ENCODE measurements around the gene SMURF1. TPM values are rescaled to one million over a fixed set of nuclear protein-coding genes. Genes with fewer than 3 reads are reported as not detected.
A peak's percentile ranks its signal among the peaks of the same experiment; 100 is the strongest.

Gene SMURF1
- total and polyA plus RNA-seq, 2 donors (not counting 1 experiment from before 2014, with no cell fraction given): 17.2 to 18.7 TPM

DNA sequence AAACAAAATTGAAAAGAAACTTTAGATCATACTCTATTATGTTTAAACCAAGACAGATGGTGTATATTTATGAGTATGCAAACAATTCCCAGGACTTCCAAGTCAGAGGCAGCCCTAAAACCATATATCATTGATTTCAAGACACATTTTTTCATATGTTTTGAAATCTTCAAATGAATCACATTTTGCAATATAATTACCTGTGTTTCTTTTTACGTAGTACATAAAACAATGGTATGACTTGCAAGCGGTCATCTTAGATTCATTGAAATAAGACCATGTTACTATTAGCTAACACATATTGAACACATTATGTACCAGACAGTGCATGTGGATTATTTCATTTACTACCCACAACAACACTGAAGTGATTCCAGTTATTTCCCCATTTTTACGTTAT lies 14.9 kb downstream of the SMURF1 start:
- no peaks in the 10 kb centered on the region for H3K27me3 ChIP-seq (ENCODE audit: control insufficient read depth, insufficient read depth, low read length)
- H2AFZ ChIP-seq (ENCODE audit: low read length): no peak overlapping the region
- DNase-seq (ENCODE audit: low read depth in 2 of 2): no peak
- no peak overlapping the region for H3K27ac ChIP-seq (ENCODE audit: insufficient read depth, low read length)
- H3K79me2 ChIP-seq (ENCODE audit: control insufficient read depth, insufficient read depth, low read length): peaks cover 96% of the 10 kb centered on the region
- TF ChIP-seq, protein P1, sequence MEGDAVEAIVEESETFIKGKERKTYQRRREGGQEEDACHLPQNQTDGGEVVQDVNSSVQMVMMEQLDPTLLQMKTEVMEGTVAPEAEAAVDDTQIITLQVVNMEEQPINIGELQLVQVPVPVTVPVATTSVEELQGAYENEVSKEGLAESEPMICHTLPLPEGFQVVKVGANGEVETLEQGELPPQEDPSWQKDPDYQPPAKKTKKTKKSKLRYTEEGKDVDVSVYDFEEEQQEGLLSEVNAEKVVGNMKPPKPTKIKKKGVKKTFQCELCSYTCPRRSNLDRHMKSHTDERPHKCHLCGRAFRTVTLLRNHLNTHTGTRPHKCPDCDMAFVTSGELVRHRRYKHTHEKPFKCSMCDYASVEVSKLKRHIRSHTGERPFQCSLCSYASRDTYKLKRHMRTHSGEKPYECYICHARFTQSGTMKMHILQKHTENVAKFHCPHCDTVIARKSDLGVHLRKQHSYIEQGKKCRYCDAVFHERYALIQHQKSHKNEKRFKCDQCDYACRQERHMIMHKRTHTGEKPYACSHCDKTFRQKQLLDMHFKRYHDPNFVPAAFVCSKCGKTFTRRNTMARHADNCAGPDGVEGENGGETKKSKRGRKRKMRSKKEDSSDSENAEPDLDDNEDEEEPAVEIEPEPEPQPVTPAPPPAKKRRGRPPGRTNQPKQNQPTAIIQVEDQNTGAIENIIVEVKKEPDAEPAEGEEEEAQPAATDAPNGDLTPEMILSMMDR (conservative IDR thresholded peaks at IDR 0.05 in 1 of 2, IDR thresholded peaks at IDR 0.05 in 1 of 2; ENCODE audit: low read depth in 1 of 2, low read length in 2 of 2): no peak
- no peak for TF ChIP-seq EZH2 (IDR thresholded peaks at IDR 0.05; ENCODE audit: low read length, missing control alignments)
- no peaks in the 10 kb centered on the region for H4K20me1 ChIP-seq (ENCODE audit: control insufficient read depth, extremely low read depth, insufficient read depth, low read length)
- H3K9me3 ChIP-seq (ENCODE audit: control insufficient read depth, insufficient read depth, low read depth, low read length): no peaks in the 10 kb centered on the region
- peaks cover 27% of the 10 kb centered on the region for H3K4me1 ChIP-seq (ENCODE audit: control insufficient read depth, extremely low read depth, insufficient read depth, low read length)
- no peaks in the 10 kb centered on the region for H3K36me3 ChIP-seq (ENCODE audit: control insufficient read depth, insufficient read depth, low read length)
- H3K4me2 ChIP-seq (ENCODE audit: extremely low read depth, insufficient read depth, low read length): no peak overlapping the region
- H3K9ac ChIP-seq (ENCODE audit: insufficient read depth, low read length): no peak overlapping the region
- H3K4me3 ChIP-seq (replicated peaks in 1 of 4; ENCODE audit: control extremely low read depth in 1 of 4, insufficient read depth in 1 of 4, low read depth in 3 of 4, low read length in 4 of 4): no peak overlapping the region

DNA sequence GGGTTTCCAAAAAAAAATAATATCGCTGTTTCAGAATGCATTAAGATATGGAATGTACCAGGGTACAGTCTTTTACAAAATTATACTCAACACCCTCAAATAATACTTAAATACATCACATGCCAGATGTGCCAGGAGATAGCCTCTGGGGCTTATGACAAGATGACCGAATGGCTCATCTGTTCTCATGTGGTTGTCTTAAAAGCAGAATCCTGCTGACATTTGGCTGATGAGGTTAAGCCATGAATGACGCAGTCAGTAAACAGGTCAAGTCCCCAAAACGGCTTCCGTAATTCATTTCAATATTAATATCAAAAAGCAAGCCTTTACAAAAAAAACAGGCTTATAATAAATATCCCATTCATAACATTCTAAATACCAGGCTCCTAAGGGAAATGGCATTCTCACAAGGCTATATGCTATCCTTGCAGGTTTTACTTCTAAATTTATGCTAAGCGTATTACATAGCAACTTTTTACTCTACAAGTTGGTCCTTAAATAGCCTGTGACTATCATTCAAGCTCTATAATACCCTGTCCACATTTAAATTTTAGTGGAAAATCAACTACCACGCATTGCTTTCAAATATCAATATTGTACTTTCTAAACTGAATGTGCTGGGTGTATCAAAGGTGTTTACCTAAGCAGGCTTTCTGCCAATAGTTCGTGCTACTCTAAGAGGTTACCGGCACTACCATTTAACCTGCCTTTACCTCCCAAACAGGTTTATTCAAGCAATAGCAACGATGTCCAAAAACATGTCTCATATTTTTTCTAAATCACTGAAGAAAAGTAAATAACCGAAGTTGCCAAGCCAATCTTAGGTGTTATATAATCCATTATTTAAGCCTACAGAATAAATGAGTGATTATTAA lies 15.6 kb downstream of the SMURF1 start:
- Histone ChIP-seq H3K9ac (ENCODE audit: insufficient read depth, low read length) (no peak overlapping the region), H3K4me1 (ENCODE audit: control insufficient read depth, extremely low read depth, insufficient read depth, low read length) (peaks cover 26% of the 10 kb centered on the region), H3K36me3 (ENCODE audit: control insufficient read depth, insufficient read depth, low read length) (no peaks in the 10 kb centered on the region), H3K27ac (ENCODE audit: insufficient read depth, low read length) (peak overlapping the region; percentile 27), H3K4me3 (replicated peaks in 1 of 4; ENCODE audit: control extremely low read depth in 1 of 4, insufficient read depth in 1 of 4, low read depth in 3 of 4, low read length in 4 of 4) (no peak overlapping the region), H4K20me1 (ENCODE audit: control insufficient read depth, extremely low read depth, insufficient read depth, low read length) (no peaks in the 10 kb centered on the region), H3K9me3 (ENCODE audit: control insufficient read depth, insufficient read depth, low read depth, low read length) (no peaks in the 10 kb centered on the region), H3K79me2 (ENCODE audit: control insufficient read depth, insufficient read depth, low read length) (peaks cover 96% of the 10 kb centered on the region), H3K4me2 (ENCODE audit: extremely low read depth, insufficient read depth, low read length) (peak overlapping the region; percentile 52), H2AFZ (ENCODE audit: low read length) (no peak overlapping the region), H3K27me3 (ENCODE audit: control insufficient read depth, insufficient read depth, low read length) (no peaks in the 10 kb centered on the region)
- TF ChIP-seq EZH2 (IDR thresholded peaks at IDR 0.05; ENCODE audit: low read length, missing control alignments): no peak
- TF ChIP-seq, protein P1 (conservative IDR thresholded peaks at IDR 0.05 in 1 of 2, IDR thresholded peaks at IDR 0.05 in 1 of 2; ENCODE audit: low read depth in 1 of 2, low read length in 2 of 2): no peak
- no peak for DNase-seq (ENCODE audit: low read depth in 2 of 2)

DNA sequence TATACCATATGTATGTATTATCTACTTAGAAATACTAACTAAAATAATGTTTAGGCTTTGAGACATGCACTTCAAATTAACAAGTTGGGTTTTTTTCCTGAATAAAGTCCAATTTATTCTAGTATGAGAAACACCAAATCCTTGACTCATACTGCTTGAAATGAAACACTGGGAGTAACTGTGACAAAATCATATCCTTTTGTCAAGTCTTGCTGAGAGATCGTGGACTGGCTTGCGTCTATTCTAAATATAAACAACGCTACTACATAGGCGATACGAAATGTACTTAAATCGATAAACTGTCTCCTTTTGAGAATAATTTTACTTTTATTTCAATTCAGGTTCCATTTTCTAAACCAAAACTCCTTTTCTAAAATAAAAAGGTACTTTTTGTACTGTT lies 16.3 kb downstream of the SMURF1 start:
- peak overlapping the region; percentile 52 for H3K4me2 ChIP-seq (ENCODE audit: extremely low read depth, insufficient read depth, low read length)
- H3K36me3 ChIP-seq (ENCODE audit: control insufficient read depth, insufficient read depth, low read length): no peaks in the 10 kb centered on the region
- peaks cover 21% of the 10 kb centered on the region for H3K4me1 ChIP-seq (ENCODE audit: control insufficient read depth, extremely low read depth, insufficient read depth, low read length)
- H3K27me3 ChIP-seq (ENCODE audit: control insufficient read depth, insufficient read depth, low read length): no peaks in the 10 kb centered on the region
- TF ChIP-seq, protein P1 (conservative IDR thresholded peaks at IDR 0.05 in 1 of 2, IDR thresholded peaks at IDR 0.05 in 1 of 2; ENCODE audit: low read depth in 1 of 2, low read length in 2 of 2): no peak
- no peak for TF ChIP-seq EZH2 (IDR thresholded peaks at IDR 0.05; ENCODE audit: low read length, missing control alignments)
- H3K4me3 ChIP-seq (replicated peaks in 1 of 4; ENCODE audit: control extremely low read depth in 1 of 4, insufficient read depth in 1 of 4, low read depth in 3 of 4, low read length in 4 of 4): no peak overlapping the region
- peak overlapping the region; percentile 27 for H3K27ac ChIP-seq (ENCODE audit: insufficient read depth, low read length)
- no peak overlapping the region for H2AFZ ChIP-seq (ENCODE audit: low read length)
- peak overlapping the region; percentile 26 for H3K9ac ChIP-seq (ENCODE audit: insufficient read depth, low read length)
- peak; percentile 30 to 61 for DNase-seq (ENCODE audit: low read depth in 2 of 2)
- no peaks in the 10 kb centered on the region for H3K9me3 ChIP-seq (ENCODE audit: control insufficient read depth, insufficient read depth, low read depth, low read length)
- peaks cover 96% of the 10 kb centered on the region for H3K79me2 ChIP-seq (ENCODE audit: control insufficient read depth, insufficient read depth, low read length)
- no peaks in the 10 kb centered on the region for H4K20me1 ChIP-seq (ENCODE audit: control insufficient read depth, extremely low read depth, insufficient read depth, low read length)
